ENCODE results near the gene SMS. TPM values are rescaled to one million over a fixed set of nuclear protein-coding genes. Genes with fewer than 3 reads are reported as not detected.

The SMS gene
- total and polyA plus RNA-seq, 10 donors = 30.6 to 56.7 (median 42.8) TPM

DNA sequence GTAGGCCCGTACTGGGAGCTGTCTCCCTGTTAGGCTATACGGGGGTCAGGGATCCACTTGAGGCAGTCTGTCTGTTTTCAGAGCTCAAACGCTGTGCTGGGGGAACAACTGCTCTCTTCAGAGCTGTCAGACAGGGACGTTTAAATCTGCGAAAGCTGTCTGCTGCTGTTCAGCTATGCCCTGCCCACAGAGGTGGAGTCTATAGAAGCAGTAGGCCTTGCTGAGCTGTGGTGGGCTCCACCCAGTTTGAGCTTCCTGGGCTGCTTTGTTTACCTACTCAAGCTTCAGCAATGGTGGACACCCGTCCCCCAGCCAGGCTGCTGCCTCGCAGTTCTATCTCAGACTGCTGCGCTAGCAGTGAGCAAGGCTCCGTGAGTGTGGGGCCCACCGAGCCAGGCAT is 64.4 kb downstream of the SMS start:
- no peaks in the 10 kb centered on the region for H3K36me3 ChIP-seq
- TF ChIP-seq, protein P1, sequence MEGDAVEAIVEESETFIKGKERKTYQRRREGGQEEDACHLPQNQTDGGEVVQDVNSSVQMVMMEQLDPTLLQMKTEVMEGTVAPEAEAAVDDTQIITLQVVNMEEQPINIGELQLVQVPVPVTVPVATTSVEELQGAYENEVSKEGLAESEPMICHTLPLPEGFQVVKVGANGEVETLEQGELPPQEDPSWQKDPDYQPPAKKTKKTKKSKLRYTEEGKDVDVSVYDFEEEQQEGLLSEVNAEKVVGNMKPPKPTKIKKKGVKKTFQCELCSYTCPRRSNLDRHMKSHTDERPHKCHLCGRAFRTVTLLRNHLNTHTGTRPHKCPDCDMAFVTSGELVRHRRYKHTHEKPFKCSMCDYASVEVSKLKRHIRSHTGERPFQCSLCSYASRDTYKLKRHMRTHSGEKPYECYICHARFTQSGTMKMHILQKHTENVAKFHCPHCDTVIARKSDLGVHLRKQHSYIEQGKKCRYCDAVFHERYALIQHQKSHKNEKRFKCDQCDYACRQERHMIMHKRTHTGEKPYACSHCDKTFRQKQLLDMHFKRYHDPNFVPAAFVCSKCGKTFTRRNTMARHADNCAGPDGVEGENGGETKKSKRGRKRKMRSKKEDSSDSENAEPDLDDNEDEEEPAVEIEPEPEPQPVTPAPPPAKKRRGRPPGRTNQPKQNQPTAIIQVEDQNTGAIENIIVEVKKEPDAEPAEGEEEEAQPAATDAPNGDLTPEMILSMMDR (IDR thresholded peaks at IDR 0.05 in 8 of 11, conservative IDR thresholded peaks at IDR 0.05 in 3 of 11) = no peak
- no peak for TF ChIP-seq POLR2AphosphoS5 (IDR thresholded peaks at IDR 0.05)
- H3K4me3 ChIP-seq = no peak overlapping the region
- DNase-seq = peak; percentile 32
- WGBS, 5 donors = 76 to 90% (median 82%) methylated on average over 8 to 10 of the region's 10 CpGs; no CpG with 5 or more reads in 1 of the 5 donors
- H3K4me1 ChIP-seq = no peaks in the 10 kb centered on the region
- peaks cover 0 to 6% (median 0%) of the 10 kb centered on the region in 8 donors for H3K9me3 ChIP-seq
- intact Hi-C loops (cut with DNase I; ENCODE audit: low total_unique reads) = no loop called here
- H3K27ac ChIP-seq = no peak overlapping the region
- H3K27me3 ChIP-seq (replicated peaks in 1 of 7) = no peaks in the 10 kb centered on the region

DNA sequence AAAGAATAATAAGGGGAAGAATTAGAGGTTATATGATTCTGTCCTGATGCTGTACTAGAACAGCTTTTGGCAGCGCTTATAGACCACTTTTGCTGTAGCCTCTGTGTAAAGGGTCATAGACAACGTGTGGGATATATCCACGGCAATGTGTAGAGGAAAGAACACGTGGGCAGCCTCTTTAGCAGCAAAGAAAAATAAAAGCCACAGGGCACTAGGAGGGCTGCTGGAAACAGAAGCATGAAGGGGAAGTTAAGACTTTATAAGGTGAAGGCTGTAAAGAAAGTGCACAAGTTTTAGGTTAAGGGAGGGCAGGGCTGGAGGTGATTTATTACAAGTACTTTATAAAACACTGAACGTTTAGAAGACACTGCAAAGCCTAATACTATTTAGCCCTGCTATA is 71.5 kb downstream of the SMS start:
- intact Hi-C loops (cut with DNase I; ENCODE audit: low total_unique reads) = no loop called here
- no peak overlapping the region for H3K27ac ChIP-seq
- TF ChIP-seq POLR2A (IDR thresholded peaks at IDR 0.05) (no peak), POLR2AphosphoS5 (IDR thresholded peaks at IDR 0.05) (no peak)
- TF ChIP-seq, protein P1 (IDR thresholded peaks at IDR 0.05 in 8 of 11, conservative IDR thresholded peaks at IDR 0.05 in 3 of 11) = no peak
- H3K4me3 ChIP-seq = no peak overlapping the region
- H3K4me1 ChIP-seq = no peaks in the 10 kb centered on the region
- no peaks in the 10 kb centered on the region for H3K36me3 ChIP-seq
- H3K9me3 ChIP-seq = peaks cover 0 to 6% (median 0%) of the 10 kb centered on the region in 8 donors
- no peak for DNase-seq
- H3K27me3 ChIP-seq (replicated peaks in 1 of 7) = no peaks in the 10 kb centered on the region
- WGBS, 5 donors = 10 to 34% (median 22%) methylated on average over 5 of the region's 5 CpGs

DNA sequence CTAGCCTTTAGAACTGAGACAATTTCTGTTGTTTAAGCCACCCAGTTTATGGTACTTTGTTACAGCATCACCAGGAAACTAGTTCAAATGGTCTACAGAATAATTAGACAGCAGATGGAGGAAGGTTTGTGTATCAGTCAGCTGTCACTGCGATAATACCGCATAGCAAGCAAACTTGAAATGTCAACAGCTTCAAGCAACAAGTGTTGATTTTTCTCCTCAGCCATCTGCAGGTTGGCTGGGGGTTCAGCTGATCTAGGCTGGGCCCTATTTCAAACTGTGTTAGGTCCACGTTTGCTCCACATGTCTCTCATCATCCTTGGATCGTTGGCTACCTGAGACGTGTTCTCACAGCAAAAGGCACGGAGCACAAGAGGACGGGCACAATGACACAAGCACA is 72.4 kb downstream of the SMS start:
- Histone ChIP-seq H3K27me3 (replicated peaks in 1 of 7) (no peaks in the 10 kb centered on the region), H3K4me1 (no peaks in the 10 kb centered on the region), H3K36me3 (no peaks in the 10 kb centered on the region), H3K27ac (no peak overlapping the region), H3K4me3 (no peak overlapping the region), H3K9me3 (peaks cover 0 to 6% (median 0%) of the 10 kb centered on the region in 8 donors)
- WGBS, 5 donors = 85 to 95% (median 94%) methylated on average over 3 to 7 of the region's 7 CpGs
- DNase-seq = no peak
- intact Hi-C loops (cut with DNase I; ENCODE audit: low total_unique reads) = no loop called here
- TF ChIP-seq POLR2AphosphoS5 (IDR thresholded peaks at IDR 0.05) (no peak), POLR2A (IDR thresholded peaks at IDR 0.05) (no peak)
- TF ChIP-seq, protein P1 (IDR thresholded peaks at IDR 0.05 in 8 of 11, conservative IDR thresholded peaks at IDR 0.05 in 3 of 11) = no peak

DNA sequence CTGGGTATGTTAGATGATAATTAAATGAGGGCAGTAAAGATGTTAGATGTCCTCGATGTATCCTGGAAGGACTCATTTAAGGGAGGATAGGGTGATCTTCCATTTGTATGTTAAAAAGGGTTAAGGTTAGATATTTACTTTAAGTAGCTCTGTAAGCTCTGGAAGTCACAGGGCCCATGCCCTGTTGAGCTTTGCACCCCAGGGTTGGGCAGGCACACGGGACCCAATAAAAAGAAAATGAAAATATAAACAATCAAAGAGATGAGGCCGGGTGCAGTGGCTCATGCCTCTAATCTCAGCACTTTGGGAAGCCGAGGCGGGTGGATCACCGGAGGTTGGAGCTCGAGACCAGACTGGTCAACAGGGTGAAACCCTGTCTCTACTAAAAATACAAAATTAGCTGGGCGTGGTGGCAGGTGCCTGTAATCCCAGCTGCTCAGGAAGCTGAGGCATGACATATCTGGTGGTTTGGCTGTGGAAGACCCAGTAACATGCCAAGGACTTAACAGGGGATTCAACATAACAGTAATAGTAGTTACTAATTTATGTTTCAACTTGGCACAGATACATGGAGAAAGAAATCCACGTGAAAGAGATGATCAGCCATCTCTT is 74.7 kb downstream of the SMS start:
- no peak for TF ChIP-seq POLR2A (IDR thresholded peaks at IDR 0.05)
- no peak for TF ChIP-seq POLR2AphosphoS5 (IDR thresholded peaks at IDR 0.05)
- TF ChIP-seq, protein P1 (IDR thresholded peaks at IDR 0.05 in 8 of 11, conservative IDR thresholded peaks at IDR 0.05 in 3 of 11) = no peak
- Histone ChIP-seq H3K36me3 (no peaks in the 10 kb centered on the region), H3K4me3 (no peak overlapping the region), H3K27ac (no peak overlapping the region), H3K9me3 (no peaks in the 10 kb centered on the region), H3K27me3 (replicated peaks in 1 of 7) (no peaks in the 10 kb centered on the region), H3K4me1 (no peaks in the 10 kb centered on the region)
- intact Hi-C loops (cut with DNase I; ENCODE audit: low total_unique reads) = no loop called here
- WGBS, 5 donors = 77 to 87% (median 82%) methylated on average over 8 to 9 of the region's 9 CpGs
- no peak for DNase-seq

Measured in spleen (tissue), 11 donors.